HG03064 (cell line): ENCODE results near the gene NOP56.
"Not testable (repeated sequence)": the region's sequence is repeated elsewhere in the genome, so short reads cannot be mapped to it uniquely, and the experiment has no call there.

Source experiments
- ATAC-seq: cut with Tn5 transposase; IDR thresholded peaks from one replicate; pipeline ENCODE4 v1.9.1; 2021; ENCODE audit warnings: low read depth; ENCODE audit not compliant: unreplicated experiment

NOP56 gene

DNA sequence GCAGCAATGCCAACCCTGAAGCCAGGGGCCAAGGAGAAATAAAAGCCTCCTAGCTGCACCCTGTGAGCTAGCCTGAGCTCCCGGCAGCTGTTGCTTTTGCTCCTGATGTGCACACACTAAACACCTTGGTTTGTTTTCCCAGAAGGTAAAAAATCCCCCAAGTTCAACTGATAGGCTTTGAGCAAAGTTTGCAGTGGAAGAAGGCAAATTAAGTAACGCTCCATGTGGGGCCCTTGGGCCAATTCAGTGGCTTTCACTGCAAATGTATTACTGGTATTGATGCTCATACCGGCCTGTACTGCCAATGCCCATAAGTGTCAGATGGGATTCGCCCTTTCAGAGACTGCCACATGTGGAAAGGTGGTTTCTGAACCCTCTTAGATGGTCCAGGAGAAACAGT lies 21.0 kb downstream of the NOP56 start:
- ATAC-seq = no peak

DNA sequence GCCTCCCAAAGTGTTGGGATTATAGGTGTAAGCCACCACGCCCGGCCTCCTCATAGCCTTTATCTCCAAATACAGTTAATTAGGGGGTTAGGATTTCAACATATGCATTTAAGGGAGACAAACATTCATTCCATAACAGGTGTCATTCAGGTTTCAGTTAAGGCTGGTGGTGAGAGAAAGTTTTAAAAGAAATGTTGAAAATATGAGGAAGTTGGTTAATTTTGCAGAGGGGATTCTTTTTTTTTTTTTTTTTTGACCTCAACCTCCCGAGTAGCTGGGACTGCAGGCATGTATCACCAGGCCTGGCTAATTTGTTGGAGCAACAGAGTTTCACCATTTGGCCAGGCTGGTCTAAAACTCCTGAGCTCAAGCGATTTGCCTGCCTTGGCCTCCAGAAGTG lies 27.6 kb downstream of the NOP56 start:
- ATAC-seq = no peak

DNA sequence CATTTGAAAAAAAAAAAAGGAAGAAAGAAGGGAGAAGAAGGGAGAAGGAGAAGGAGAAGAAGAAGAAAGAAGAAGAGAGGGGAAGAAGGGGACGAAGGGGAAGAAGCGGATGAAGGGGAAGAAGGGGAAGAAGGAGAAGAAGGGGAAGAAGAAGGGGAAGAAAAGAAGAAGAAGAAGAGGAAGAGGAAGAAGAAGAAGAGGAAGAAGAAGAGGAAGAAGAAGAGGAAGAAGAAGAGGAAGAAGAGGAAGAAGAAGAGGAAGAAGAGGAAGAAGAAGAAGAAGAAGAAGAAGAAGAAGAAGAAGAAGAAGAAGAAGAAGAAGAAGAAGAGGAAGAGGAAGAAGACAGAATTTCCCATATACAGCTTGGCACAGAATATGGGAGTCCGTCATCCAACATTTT lies 29.6 kb downstream of the NOP56 start:
- not testable (repeated sequence) for ATAC-seq

DNA sequence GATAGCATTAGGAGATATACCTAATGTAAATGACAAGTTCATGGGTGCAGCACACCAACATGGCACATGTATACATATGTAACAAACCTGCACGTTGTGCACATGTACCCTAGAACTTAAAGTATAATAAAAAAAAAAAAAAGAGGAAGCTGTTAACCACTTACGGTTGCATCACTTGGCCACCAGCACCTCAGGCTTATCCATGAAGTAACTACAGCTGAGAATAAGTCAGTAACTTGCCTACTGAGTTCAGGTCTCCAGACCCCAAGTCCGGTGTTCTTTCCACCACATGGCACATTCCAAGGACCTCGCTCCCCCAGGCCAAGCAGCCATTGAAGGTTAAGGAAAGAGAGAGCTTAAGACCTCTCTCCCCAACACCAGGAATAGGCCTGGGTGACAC lies 32.4 kb downstream of the NOP56 start:
- ATAC-seq = not testable (repeated sequence)

DNA sequence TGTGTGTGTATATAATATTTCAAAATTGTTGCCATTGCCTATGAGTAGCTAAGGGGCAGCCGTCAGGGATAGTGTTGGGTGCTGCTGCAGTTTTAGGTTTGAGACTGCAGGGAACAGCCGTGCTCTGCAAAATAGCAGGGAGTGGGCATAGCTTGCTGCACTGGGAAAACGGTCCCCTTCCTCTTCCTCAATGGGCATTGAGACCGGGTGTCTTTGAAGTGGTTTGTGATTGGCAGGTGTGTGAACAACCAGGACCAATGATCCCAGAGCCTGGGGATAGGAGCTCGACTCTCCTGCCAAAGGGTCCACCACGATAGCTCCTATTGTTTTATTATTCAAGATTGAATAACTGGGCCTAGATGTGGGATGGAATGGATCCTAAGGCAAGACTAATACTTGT lies 35.1 kb downstream of the NOP56 start:
- no peak for ATAC-seq

DNA sequence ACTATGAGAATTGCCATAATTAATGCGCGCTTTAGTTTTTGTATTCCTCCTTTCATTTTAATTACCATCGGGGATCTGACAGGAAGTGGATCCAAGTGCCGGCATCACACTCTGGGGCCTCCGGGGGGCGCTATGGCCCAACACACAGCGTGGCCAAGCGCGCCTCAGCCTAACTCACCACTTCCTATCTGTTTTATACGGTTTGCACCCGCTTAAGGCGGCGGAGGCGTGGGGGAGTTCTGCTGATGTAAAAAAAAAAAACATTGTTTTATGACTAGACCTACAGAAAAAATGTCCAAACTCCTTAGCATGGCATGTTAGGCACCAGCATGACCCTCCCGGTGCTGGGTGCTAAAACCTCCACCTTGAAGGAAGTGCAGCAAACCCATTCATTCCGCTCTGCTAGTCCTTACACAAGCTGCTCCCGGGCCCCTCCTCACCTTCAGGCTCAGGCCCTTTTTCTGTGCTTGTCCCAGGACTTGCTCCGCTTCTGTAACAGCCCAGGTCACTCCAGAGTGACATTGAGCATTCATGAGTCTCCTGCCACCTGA lies 35.7 kb downstream of the NOP56 start:
- no peak for ATAC-seq

DNA sequence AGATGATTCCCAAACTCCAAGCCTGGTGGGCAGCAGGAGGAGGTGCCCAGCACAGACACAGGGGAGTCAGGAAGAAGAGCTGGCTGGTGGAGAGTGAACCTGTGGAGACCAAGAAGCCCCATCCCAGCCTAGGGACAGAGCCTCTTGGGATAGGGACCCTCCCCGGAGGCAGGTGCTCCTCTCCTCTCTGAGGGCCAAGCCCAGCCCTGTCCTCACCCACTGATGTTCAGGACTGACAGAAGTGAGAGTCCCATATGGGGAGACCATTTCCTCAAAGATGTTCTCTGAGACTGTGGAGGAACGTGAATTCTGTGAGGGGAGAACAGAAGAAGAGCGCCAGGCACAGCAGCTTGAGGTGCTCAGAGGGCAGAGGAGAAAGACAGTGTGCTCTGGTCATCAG lies 37.8 kb downstream of the NOP56 start:
- no peak for ATAC-seq

DNA sequence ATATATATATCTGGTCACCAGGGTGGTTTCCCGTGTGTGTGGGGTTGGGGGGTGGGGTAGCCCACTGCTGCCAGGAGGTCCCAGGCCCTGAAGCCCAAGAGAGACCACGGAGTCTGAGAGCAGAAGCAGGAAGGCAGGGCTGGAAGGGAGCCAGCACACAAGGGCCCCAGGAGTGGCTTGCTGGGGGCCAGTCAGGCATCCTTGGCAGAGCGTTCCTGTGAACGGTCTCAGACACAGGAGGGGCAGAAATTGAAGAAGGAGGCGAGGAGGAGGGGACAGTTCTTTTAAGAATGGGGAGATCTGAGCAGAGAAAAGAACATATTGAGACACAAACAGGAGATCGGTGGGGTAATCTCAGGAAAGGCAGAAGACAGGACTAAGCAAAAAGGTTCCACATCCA lies 38.3 kb downstream of the NOP56 start:
- no peak for ATAC-seq

DNA sequence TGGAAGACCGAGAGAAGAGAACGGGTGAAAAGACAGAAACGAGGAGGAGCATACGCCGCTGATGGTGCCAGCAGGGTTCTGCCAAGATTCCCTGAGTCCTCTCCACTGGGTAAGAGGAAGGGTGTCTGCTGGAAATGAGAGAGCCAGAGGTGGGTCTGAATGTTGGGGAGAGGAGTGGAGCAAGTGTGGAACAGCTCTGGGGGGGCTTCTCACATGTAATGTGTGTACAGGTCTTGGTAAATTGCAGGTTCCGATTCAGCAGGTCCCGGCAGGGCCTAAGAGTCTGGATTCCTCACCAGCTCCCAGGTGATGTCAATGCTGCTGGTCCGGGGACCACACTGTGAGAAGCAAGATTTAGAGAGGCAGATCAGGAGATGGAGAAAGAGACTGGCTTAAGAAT lies 38.7 kb downstream of the NOP56 start:
- ATAC-seq = no peak

DNA sequence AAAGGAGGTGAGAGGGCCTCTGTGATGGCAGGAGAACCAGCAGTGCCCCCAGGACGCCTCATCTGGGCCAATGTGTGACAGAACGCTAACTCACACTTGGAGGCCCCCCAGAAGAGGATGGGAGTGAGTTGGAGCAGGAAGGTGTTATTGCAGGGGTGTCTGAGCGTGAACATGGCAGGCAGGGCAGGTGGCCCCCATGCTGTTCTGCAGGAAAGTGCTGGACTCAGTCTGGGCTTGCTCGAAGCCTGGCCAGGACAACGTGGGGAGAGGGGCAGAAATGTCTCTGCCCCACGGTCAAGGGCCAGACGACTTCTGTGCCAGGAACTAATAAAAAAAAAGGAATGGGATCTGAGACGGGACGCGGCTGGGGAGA lies 39.2 kb downstream of the NOP56 start:
- no peak for ATAC-seq

DNA sequence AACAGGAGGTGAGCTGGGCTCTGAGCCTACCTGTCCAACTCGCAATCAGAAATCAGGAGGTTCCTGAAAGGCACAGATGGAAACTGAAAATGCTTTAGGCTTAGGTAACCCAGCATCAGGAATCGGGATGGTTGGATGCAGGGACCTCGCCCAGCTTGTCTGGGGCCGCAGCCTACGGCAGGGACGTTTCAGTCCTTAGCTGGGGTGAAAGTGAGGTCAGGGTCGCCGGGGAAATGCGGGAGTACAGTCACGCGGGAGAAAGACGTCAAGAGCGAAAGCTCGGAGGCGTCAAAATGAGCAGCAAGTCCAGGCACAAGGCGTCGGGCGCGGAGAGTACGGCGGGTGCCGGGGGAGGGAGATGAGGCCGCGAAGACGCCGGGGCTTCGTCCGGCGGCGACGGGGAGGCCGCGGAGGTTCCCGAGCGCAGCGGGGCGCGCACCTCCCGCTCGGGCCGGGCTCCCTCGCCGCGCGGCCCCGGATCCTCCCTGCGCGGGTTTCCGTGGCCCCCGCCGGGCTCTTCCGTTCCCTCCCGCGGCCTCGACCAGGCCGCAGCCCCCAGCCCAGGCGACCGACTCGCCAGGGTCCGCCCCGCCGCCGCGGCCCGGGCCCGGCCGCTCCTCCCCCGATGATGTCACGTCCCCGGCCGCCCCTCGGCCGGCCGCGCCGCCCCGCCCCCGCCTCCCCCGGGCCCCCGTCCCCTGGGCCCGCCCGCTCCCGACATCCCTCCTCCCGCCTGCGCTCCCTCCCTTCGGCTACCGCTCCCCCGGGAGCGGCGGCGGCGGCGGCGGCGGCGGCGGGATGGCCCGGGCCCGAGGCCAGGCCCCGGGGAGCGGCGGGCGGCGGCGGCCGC lies 39.8 kb downstream of the NOP56 start, which contains the start of gene EBF4:
EBF4 (plus strand) TSS at position 745 of the 850 bp plus-strand sequence. CDS start 866 bp downstream, outside the sequence.
- no peak for ATAC-seq

DNA sequence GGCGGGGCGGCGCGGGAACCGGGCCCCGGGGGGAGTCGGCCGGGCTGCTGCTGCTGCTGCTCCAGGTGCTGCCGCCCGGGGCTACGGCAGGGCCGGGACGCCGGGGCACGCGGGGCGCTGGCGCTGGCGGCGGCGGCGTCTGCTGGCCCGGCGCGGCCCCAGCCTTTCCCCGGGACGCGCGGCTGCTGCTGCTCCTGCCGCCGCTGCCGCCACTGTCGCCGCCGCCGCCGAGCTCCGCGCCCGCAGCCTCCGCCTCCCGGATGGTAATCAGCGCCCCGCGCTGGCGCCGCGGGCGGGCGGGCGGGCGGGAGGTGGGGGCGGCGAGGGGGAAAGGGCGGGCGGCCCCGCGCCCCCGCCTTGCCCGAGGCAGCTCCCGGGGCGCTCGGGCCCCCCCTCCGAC lies 40.5 kb downstream of the NOP56 start:
- no peak for ATAC-seq

DNA sequence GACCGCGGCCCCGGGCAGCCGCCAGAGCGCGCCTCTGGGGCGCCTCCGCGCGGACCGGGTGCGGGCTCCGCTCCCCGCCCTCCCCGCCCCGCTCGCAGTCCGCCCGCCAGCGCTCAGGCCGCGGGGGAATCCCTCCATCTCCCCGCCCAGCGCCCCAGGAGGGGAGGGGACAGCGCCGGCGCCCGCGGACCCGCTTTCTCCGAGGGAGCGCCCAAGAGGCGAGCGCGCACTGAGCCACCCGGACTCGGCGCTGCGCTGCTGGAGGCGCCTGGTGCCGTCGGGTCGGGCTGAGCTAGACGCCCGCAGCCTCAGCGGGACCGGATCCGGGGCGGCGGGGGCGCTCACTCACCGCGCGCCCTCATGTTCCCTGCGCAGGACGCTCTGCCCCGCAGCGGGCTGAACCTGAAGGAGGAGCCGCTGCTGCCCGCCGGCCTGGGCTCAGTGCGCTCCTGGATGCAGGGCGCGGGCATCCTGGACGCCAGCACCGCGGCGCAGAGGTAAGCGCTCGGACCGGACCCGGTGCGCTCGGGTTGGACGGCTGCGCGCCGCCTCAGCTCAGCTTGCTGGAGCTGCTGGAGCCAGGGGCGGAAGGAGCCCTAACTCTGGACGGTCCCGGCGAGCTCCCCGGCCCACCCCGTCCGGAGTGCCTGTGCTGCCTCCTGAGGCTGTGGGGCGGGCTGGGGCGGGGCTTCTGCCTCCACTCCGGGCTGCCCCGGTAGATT lies 41.0 kb downstream of the NOP56 start:
- no peak for ATAC-seq

DNA sequence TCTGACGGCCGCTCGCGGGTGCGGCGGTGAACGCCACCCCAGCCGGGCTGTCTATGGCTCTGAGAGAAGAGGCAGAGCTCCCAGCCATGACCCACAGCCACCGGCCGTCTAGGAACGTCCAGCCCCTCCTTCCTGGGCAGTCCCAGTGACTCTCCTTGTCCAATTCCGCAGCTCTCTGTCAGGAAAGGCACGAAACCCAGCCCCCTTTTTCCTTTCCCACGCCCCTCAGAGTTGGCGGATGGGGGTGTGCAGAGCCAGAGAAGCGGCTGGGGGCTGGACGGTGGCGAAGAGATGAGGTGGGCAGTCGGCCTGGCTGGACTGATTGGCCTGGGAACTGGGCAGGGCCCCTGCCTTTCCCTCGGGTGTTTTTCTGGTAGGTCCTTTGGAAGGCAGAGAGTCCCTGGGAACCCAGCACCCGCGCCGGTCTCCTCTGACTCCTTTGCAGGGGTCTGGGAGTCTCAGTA lies 41.6 kb downstream of the NOP56 start:
- no peak for ATAC-seq

DNA sequence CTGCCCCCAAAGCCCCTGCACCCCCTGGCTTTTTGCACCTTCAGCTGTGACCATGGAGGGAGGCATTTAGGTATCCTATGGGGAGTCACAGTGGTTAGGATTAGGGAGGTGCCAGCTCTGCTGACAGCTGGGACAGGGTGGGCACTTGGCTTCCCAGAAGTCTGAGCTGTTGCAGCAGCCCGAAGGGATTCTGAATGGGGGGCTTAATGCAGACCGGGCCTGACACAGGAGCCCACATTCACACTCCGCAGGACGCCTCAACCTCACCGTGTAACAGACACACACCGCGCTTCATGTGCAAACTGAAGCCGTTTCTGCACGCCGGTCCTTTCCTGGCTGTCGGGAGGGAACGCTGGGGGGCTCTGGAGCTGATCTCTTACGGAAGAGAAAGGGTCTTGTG lies 42.1 kb downstream of the NOP56 start:
- no peak for ATAC-seq

DNA sequence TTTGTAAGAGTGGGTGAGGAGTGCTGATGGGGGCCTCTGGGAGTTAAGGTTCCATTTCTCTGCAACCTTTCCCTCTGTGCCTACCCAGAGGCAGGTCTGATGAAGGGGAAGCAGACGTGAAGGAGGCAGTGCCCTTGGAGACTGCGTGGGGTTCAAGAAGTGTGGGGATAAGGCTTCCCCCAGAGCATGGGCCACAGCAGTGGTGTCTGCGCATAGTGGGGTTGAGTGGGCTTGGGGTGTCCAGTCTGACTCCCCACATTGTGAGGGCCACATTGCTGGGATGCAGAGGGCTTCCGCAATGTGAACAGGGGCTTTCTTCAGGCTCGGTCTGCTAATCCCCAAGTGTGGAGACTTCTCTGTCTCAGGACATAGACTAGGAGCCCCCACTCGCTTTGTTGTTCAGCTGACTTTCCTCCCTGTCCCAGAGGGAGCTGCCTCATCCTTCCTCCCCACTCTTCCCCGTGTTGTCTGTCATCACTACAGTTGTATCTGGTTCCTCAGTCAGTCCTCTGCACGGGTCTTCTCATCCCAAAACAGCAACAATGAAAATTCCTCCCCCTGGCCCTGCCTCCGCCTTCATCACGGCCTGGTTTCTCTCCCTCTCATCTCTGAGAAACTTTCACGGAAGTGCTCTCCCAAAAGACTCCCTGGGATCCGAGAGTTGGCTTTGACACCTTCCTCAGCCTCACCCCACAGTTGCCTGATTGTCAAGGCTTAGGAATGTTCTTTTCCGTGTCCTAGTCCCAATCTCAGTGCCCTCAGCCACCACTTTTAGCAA lies 43.0 kb downstream of the NOP56 start:
- ATAC-seq = no peak

DNA sequence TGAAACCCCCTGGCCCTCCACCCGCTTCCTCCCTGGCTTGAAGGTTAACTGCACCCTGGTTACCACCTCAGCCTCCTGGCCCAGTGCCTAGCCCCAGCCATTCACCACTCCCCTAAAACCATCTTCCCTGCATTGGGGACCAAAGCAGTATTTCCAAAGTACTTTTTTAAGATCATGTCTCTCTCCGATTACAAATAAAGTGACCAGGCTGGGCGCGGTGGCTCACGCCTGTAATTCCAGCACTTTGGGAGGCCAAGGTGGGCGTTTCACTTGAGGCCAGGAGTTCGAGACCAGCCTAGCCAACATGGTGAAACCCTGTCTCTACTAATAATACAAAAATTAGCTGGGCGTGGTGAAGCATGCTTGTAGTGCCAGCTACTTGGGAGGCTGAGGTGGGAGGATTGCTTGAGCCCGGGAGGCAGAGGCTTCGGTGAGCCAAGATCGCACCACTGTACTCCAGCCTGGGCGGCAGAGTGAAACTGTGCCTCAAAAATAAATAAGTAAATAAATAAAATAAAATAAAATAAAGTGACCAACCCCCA lies 43.6 kb downstream of the NOP56 start:
- ATAC-seq = not testable (repeated sequence)

DNA sequence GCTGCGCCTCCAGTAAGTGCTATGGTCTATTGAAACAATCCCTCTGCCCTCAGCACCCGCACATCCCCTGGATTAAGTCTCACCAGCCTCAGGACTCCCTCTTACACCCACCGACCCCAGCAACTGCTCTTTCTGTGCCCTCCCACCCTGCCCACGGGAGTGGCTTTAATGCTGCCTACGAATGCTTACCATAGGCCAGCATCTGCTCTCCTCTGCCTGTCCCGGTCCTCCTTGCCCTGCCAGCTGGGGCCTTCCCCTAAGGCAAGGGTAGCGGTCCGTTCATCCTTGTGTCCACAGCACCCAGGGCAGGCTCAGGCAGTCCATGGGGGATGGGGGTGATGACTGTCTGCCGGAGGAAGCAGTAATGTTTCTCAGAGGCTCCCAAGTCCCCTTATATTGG lies 44.2 kb downstream of the NOP56 start:
- no peak for ATAC-seq

DNA sequence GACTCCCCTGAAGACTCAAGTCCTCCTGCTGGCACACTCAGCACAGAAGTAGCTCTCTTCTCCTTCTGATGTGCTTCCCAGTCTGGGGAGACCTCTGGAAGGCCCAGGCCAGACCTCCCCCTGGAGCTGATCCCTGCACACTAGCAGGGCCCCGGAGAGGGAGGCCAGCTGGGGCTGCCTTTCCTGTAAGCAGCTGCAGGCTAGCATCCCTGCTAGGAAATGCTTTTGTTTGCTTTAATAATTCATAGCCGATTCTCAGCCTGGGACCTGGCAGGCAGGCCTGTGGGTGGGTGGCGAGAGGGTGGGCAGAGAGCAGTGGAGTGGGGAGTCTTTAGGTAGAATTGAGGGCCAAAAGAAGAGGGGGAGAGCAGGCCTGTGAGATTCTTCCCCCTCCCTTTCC lies 45.3 kb downstream of the NOP56 start:
- no peak for ATAC-seq

DNA sequence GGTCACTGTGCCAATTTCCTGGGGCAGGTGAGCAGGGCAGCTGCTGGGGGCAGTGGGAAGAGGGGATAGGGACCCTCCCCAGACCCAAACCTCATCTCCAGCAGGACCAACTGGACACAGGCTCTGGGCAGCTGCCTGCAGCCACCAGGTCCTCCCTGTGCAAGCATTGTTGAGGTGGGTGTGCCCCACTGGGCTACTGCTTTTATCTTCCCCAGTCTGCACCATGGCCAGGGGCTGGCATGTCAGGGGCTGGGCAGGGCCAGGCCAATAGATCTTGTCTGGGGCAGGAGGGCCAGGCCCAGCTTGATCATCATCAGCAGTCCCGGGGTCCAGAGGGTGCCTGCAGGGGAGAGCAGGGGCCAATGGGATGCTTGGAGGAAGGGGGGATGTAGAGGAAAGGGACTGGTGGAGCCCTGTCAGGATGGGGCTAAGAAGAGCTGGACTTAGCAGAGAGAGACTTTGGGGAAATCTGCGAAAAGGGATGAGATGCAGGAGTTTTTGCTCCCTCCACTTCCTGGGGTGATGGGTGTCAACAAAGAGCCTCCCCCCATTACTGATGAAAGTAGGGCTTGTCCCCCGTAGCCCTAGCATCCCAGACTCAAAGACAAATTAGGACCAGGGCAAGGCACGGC lies 45.9 kb downstream of the NOP56 start:
- no peak for ATAC-seq
